SK-N-SH treated with all-trans-retinoic acid at 6 μM for 48 hours (cell line): ENCODE results near the gene GRAMD2A.

Source experiments
- ATAC-seq: fragments of 200-7000 bp; cut with Tn5 transposase; 3 replicates; pipeline ENCODE4 v1.9.1; 2020; ENCODE audit warnings: mild to moderate bottlenecking, moderate library complexity
- ARNTL ChIP-seq: fragments of 450-650 bp; formaldehyde crosslinking; IDR thresholded peaks from 2 replicates; pipeline ENCODE4 v1.5.0; 2020; ENCODE audit warnings: low read depth, mild to moderate bottlenecking, moderate library complexity, borderline replicate concordance
- CREB5 ChIP-seq: fragments of 250-450 bp; sonication (Bioruptor Pico); IDR thresholded peaks from 2 replicates; pipeline ENCODE4 v1.5.1; 2020; ENCODE audit warnings: low read depth, mild to moderate bottlenecking, moderate library complexity
- CSRNP3 ChIP-seq: fragments of 250-450 bp; sonication (Bioruptor Pico); IDR thresholded peaks from 2 replicates; pipeline ENCODE4 v1.5.1; 2021; ENCODE audit warnings: mild to moderate bottlenecking, moderate library complexity
- ESRRG ChIP-seq: fragments of 250-450 bp; sonication (Bioruptor Pico); IDR thresholded peaks from 2 replicates; pipeline ENCODE4 v1.6.1; 2021; ENCODE audit warnings: mild to moderate bottlenecking
- GLIS3 ChIP-seq: fragments of 250-450 bp; sonication (Bioruptor Pico); IDR thresholded peaks from 2 replicates; pipeline ENCODE4 v1.5.0; 2020; ENCODE audit warnings: mild to moderate bottlenecking, moderate library complexity
- ISL1 ChIP-seq: fragments of 250-450 bp; sonication (Bioruptor Pico); IDR thresholded peaks from 2 replicates; pipeline ENCODE4 v2.1.2; 2022; ENCODE audit warnings: mild to moderate bottlenecking, moderate library complexity
- OSR1 ChIP-seq: fragments of 250-450 bp; sonication (Bioruptor Pico); IDR thresholded peaks from 2 replicates; pipeline ENCODE4 v1.8.0; 2022; ENCODE audit warnings: moderate library complexity, mild to moderate bottlenecking, inconsistent platforms
- PATZ1 ChIP-seq: fragments of 250-450 bp; sonication (Bioruptor Pico); IDR thresholded peaks from 2 replicates; pipeline ENCODE4 v1.8.0; 2020; ENCODE audit warnings: mild to moderate bottlenecking, moderate library complexity, borderline replicate concordance
- POU6F1 ChIP-seq: fragments of 250-450 bp; sonication (Bioruptor Pico); IDR thresholded peaks from 2 replicates; pipeline ENCODE4 v1.8.0; 2021; ENCODE audit warnings: low read depth, mild to moderate bottlenecking, moderate library complexity, borderline replicate concordance
- PPARA ChIP-seq: fragments of 250-450 bp; sonication (Bioruptor Pico); IDR thresholded peaks from 2 replicates; pipeline ENCODE4 v1.5.0; 2020; ENCODE audit warnings: mild to moderate bottlenecking, borderline replicate concordance
- SNAI2 ChIP-seq: fragments of 250-450 bp; sonication (Bioruptor Pico); IDR thresholded peaks from 2 replicates; pipeline ENCODE4 v1.5.0; 2020; ENCODE audit warnings: mild to moderate bottlenecking, moderate library complexity
- TOX ChIP-seq: fragments of 250-450 bp; sonication (Bioruptor Pico); IDR thresholded peaks from 2 replicates; pipeline ENCODE4 v1.8.0; 2021; ENCODE audit warnings: mild to moderate bottlenecking, moderate library complexity, borderline replicate concordance
- TSHZ2 ChIP-seq: fragments of 250-450 bp; sonication (Bioruptor Pico); IDR thresholded peaks from 2 replicates; pipeline ENCODE4 v1.5.0; 2020; ENCODE audit warnings: mild to moderate bottlenecking, moderate library complexity
- ZC3H10 ChIP-seq: fragments of 250-450 bp; sonication (Bioruptor Pico); IDR thresholded peaks from 2 replicates; pipeline ENCODE4 v1.5.1; 2021; ENCODE audit warnings: mild to moderate bottlenecking, moderate library complexity
- ZFP30 ChIP-seq: fragments of 450-650 bp; formaldehyde crosslinking; IDR thresholded peaks from 2 replicates; pipeline ENCODE4 v1.5.0; 2022; ENCODE audit warnings: mild to moderate bottlenecking, moderate library complexity
- ZNF565 ChIP-seq: fragments of 450-650 bp; formaldehyde crosslinking; conservative IDR thresholded peaks from 2 replicates; pipeline ENCODE4 v1.5.0; 2020; ENCODE audit warnings: low read depth, mild to moderate bottlenecking, moderate library complexity
- ZNF70 ChIP-seq: fragments of 450-650 bp; formaldehyde crosslinking; IDR thresholded peaks from 2 replicates; pipeline ENCODE4 v1.5.0; 2020; ENCODE audit warnings: mild to moderate bottlenecking, moderate library complexity
- ZNF8 ChIP-seq: fragments of 450-650 bp; formaldehyde crosslinking; IDR thresholded peaks from 2 replicates; pipeline ENCODE4 v1.5.0; 2020; ENCODE audit warnings: mild to moderate bottlenecking, moderate library complexity

GRAMD2A gene

GRCh38 chr15:72146934-72147333 is 50.7 kb downstream of the GRAMD2A start:
- ATAC-seq, result no peak
- TF ChIP-seq ESRRG (CRISPR knock-in tag), result no peak
- TF ChIP-seq ZNF8, result no peak
- no peak for TF ChIP-seq ISL1 (CRISPR knock-in tag)
- TF ChIP-seq PPARA, result no peak
- no peak for TF ChIP-seq GLIS3 (CRISPR knock-in tag)
- no peak for TF ChIP-seq ZFP30
- no peak for TF ChIP-seq TOX (CRISPR knock-in tag)
- no peak for TF ChIP-seq PATZ1 (CRISPR knock-in tag)
- no peak for TF ChIP-seq TSHZ2 (CRISPR knock-in tag)
- no peak for TF ChIP-seq ZC3H10 (CRISPR knock-in tag)
- TF ChIP-seq POU6F1 (CRISPR knock-in tag), result no peak
- TF ChIP-seq ZNF70, result no peak
- TF ChIP-seq OSR1 (CRISPR knock-in tag), result no peak
- TF ChIP-seq SNAI2 (CRISPR knock-in tag), result no peak
- TF ChIP-seq CREB5 (CRISPR knock-in tag), result no peak
- TF ChIP-seq CSRNP3 (CRISPR knock-in tag), result no peak
- TF ChIP-seq ZNF565 (CRISPR knock-in tag), result no peak
- no peak for TF ChIP-seq ARNTL (CRISPR knock-in tag)

GRCh38 chr15:72146221-72146620 is 51.4 kb downstream of the GRAMD2A start:
- TF ChIP-seq PATZ1 (CRISPR knock-in tag), result no peak
- TF ChIP-seq ZC3H10 (CRISPR knock-in tag), result no peak
- TF ChIP-seq TOX (CRISPR knock-in tag), result no peak
- TF ChIP-seq GLIS3 (CRISPR knock-in tag), result no peak
- no peak for TF ChIP-seq PPARA
- ATAC-seq, result no peak
